HL-60 (cell line): ENCODE results near the gene IQCH.

Experiments used
- DNase-seq, 2 experiments: peaks; one replicate each; pipeline ENCODE4 v3.0.0-alpha.2; 2010 to 2020; ENCODE audit warnings: low read depth in 1 of 2, low spot score in 1 of 2
- H3K27ac ChIP-seq: fragments of 250-450 bp; sonication (Bioruptor Pico); replicated peaks from 2 replicates; pipeline ENCODE4 v1.5.1; 2020; ENCODE audit warnings: mild to moderate bottlenecking, moderate library complexity
- H3K27me3 ChIP-seq: fragments of 250-450 bp; sonication (Bioruptor Pico); 2 replicates; pipeline ENCODE4 v1.5.1; 2021; ENCODE audit warnings: mild to moderate bottlenecking, moderate library complexity; ENCODE audit not compliant: insufficient read depth, poor library complexity, severe bottlenecking
- H3K4me3 ChIP-seq: replicated peaks from 2 replicates; pipeline ENCODE4 v1.5.1; 2011; ENCODE audit warnings: mild to moderate bottlenecking, control low read depth, low read length; ENCODE audit not compliant: insufficient read depth
- GABPA ChIP-seq: IDR thresholded peaks from 2 replicates; pipeline ENCODE4 v1.6.1; 2012; ENCODE audit warnings: low read depth
- POLR2AphosphoS5 ChIP-seq: IDR thresholded peaks from 2 replicates; pipeline ENCODE4 v1.6.1; 2012; ENCODE audit warnings: low read depth
- SPI1 ChIP-seq: IDR thresholded peaks from 2 replicates; pipeline ENCODE4 v1.6.1; 2012; ENCODE audit warnings: low read depth, mild to moderate bottlenecking, borderline replicate concordance
- TF ChIP-seq, protein P1 (sequence below): IDR thresholded peaks from one replicate; pipeline ENCODE4 v1.5.1; 2011; ENCODE audit warnings: low read length, control low read depth, inconsistent platforms; ENCODE audit not compliant: insufficient read depth
- TF ChIP-seq, protein P2 (sequence below): IDR thresholded peaks from 2 replicates; pipeline ENCODE4 v1.6.1; 2012; ENCODE audit warnings: low read depth; ENCODE audit not compliant: insufficient replicate concordance

Gene IQCH

DNA sequence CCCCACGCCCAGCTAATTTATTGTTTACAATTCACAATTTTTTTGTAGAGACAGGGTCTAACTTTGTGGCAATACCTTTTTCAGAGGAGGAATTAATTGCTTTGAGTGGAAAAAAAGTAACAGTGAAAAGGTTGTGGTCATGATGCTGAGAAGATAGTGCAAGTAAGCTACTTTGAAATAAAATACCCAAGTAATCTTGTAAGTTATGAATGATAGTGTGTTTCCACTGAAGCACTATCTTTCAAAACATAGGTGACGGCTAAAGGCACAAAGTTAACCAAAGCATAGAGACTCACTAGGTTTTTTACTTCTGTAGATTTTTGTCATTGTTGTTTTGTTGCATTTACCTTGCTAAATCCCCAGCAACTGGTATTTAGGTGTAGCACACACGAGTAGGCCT lies 165.1 kb downstream of the IQCH start:
- Histone ChIP-seq H3K4me3 (no peak overlapping the region), H3K27ac (no peak overlapping the region), H3K27me3 (no peaks in the 10 kb centered on the region)
- no peak for DNase-seq
- TF ChIP-seq SPI1 (no peak), POLR2AphosphoS5 (no peak), GABPA (no peak)
- TF ChIP-seq, protein P1, sequence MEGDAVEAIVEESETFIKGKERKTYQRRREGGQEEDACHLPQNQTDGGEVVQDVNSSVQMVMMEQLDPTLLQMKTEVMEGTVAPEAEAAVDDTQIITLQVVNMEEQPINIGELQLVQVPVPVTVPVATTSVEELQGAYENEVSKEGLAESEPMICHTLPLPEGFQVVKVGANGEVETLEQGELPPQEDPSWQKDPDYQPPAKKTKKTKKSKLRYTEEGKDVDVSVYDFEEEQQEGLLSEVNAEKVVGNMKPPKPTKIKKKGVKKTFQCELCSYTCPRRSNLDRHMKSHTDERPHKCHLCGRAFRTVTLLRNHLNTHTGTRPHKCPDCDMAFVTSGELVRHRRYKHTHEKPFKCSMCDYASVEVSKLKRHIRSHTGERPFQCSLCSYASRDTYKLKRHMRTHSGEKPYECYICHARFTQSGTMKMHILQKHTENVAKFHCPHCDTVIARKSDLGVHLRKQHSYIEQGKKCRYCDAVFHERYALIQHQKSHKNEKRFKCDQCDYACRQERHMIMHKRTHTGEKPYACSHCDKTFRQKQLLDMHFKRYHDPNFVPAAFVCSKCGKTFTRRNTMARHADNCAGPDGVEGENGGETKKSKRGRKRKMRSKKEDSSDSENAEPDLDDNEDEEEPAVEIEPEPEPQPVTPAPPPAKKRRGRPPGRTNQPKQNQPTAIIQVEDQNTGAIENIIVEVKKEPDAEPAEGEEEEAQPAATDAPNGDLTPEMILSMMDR = no peak
- TF ChIP-seq, protein P2, sequence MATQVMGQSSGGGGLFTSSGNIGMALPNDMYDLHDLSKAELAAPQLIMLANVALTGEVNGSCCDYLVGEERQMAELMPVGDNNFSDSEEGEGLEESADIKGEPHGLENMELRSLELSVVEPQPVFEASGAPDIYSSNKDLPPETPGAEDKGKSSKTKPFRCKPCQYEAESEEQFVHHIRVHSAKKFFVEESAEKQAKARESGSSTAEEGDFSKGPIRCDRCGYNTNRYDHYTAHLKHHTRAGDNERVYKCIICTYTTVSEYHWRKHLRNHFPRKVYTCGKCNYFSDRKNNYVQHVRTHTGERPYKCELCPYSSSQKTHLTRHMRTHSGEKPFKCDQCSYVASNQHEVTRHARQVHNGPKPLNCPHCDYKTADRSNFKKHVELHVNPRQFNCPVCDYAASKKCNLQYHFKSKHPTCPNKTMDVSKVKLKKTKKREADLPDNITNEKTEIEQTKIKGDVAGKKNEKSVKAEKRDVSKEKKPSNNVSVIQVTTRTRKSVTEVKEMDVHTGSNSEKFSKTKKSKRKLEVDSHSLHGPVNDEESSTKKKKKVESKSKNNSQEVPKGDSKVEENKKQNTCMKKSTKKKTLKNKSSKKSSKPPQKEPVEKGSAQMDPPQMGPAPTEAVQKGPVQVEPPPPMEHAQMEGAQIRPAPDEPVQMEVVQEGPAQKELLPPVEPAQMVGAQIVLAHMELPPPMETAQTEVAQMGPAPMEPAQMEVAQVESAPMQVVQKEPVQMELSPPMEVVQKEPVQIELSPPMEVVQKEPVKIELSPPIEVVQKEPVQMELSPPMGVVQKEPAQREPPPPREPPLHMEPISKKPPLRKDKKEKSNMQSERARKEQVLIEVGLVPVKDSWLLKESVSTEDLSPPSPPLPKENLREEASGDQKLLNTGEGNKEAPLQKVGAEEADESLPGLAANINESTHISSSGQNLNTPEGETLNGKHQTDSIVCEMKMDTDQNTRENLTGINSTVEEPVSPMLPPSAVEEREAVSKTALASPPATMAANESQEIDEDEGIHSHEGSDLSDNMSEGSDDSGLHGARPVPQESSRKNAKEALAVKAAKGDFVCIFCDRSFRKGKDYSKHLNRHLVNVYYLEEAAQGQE = no peak

DNA sequence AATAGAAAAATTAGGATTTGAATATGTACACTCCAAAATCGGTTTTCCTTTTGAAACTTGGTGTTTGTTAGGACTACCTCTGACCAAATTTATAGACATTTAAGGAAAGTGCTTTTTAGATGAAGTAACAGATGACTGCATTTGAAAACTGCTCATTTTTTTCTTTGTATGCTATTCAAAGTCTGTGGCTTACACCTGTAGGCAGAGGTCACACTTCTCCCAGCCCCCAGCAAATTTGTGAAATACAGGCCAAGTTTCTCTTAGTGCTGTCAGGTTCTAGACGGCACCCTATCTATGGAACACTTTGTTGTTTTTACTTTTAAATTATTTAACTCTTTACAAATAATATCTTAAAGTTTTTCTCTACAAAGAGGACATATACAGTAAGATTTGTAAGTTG lies 165.6 kb downstream of the IQCH start:
- Histone ChIP-seq H3K27me3 (no peaks in the 10 kb centered on the region), H3K4me3 (no peak overlapping the region), H3K27ac (no peak overlapping the region)
- TF ChIP-seq GABPA = no peak
- TF ChIP-seq, protein P2 = no peak
- TF ChIP-seq, protein P1 = no peak
- TF ChIP-seq POLR2AphosphoS5 = no peak
- no peak for TF ChIP-seq SPI1
- no peak for DNase-seq

DNA sequence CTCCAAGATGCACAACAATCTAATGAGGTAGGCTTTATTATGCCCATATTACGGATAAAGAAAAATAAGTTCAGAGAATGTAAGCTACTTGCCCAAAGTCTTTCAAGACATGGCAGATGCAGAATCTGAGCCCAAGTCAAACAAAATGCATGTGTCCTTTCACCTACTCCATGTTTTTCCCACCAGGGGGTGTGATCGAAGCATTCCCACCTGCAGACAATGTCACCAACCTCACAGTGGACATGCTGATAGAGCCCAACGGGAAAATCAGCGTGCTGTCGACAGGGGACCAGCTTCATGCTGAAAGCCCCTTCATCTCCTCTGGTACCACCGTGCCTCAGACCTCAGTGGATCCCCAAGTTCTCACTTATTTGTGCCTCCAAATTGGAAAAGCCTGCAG lies 166.5 kb downstream of the IQCH start:
- H3K27me3 ChIP-seq = no peaks in the 10 kb centered on the region
- no peak overlapping the region for H3K4me3 ChIP-seq
- H3K27ac ChIP-seq = no peak overlapping the region
- no peak for TF ChIP-seq POLR2AphosphoS5
- TF ChIP-seq, protein P2 = no peak
- TF ChIP-seq SPI1 = no peak
- TF ChIP-seq GABPA = no peak
- TF ChIP-seq, protein P1 = no peak
- DNase-seq = no peak
